ENCODE measurements around the gene IMPA2. TPM values are rescaled to one million over a fixed set of nuclear protein-coding genes. Genes with fewer than 3 reads are reported as not detected.
A peak's percentile ranks its signal among the peaks of the same experiment; 100 is the strongest.
"Not testable (repeated sequence)": the region's sequence is repeated elsewhere in the genome, so short reads cannot be mapped to it uniquely, and the experiment has no call there.

IMPA2 gene
- total RNA-seq, 1 experiment from 2014 or later: 37.6 TPM

DNA sequence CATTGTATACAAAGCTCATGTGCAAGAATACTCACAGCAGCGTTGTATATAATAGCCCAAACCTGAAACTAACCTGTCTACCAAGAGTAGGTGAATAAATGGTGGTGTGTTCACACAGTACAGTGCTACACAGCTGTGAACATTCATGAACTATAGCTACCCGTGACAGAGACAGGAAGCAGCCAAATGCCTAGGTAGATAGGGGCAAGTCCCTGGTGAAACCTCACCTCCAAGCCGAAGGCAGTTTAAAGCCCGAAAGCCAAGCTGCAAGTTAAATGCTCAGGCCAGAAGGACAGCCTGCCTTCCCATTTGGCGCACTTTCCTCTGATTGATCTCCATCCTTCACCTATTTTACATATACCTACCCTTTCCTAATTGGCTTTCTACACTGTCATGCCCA lies 36.5 kb upstream of the IMPA2 start:
- ATAC-seq (no peak), DNase-seq (ENCODE audit: low read depth, low spot score) (no peak)
- H3K9me3 ChIP-seq (ENCODE audit: control insufficient read depth, insufficient read depth, low read depth, low read length): no peaks in the 10 kb centered on the region
- TF ChIP-seq POLR2AphosphoS5 (IDR thresholded peaks at IDR 0.05; ENCODE audit: low read depth, low read length): no peak
- TF ChIP-seq, protein P1, sequence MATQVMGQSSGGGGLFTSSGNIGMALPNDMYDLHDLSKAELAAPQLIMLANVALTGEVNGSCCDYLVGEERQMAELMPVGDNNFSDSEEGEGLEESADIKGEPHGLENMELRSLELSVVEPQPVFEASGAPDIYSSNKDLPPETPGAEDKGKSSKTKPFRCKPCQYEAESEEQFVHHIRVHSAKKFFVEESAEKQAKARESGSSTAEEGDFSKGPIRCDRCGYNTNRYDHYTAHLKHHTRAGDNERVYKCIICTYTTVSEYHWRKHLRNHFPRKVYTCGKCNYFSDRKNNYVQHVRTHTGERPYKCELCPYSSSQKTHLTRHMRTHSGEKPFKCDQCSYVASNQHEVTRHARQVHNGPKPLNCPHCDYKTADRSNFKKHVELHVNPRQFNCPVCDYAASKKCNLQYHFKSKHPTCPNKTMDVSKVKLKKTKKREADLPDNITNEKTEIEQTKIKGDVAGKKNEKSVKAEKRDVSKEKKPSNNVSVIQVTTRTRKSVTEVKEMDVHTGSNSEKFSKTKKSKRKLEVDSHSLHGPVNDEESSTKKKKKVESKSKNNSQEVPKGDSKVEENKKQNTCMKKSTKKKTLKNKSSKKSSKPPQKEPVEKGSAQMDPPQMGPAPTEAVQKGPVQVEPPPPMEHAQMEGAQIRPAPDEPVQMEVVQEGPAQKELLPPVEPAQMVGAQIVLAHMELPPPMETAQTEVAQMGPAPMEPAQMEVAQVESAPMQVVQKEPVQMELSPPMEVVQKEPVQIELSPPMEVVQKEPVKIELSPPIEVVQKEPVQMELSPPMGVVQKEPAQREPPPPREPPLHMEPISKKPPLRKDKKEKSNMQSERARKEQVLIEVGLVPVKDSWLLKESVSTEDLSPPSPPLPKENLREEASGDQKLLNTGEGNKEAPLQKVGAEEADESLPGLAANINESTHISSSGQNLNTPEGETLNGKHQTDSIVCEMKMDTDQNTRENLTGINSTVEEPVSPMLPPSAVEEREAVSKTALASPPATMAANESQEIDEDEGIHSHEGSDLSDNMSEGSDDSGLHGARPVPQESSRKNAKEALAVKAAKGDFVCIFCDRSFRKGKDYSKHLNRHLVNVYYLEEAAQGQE (IDR thresholded peaks at IDR 0.05; ENCODE audit: insufficient read depth in 1 of 2, low read depth in 2 of 2, low read length in 1 of 2): no peak
- TF ChIP-seq, protein P2, sequence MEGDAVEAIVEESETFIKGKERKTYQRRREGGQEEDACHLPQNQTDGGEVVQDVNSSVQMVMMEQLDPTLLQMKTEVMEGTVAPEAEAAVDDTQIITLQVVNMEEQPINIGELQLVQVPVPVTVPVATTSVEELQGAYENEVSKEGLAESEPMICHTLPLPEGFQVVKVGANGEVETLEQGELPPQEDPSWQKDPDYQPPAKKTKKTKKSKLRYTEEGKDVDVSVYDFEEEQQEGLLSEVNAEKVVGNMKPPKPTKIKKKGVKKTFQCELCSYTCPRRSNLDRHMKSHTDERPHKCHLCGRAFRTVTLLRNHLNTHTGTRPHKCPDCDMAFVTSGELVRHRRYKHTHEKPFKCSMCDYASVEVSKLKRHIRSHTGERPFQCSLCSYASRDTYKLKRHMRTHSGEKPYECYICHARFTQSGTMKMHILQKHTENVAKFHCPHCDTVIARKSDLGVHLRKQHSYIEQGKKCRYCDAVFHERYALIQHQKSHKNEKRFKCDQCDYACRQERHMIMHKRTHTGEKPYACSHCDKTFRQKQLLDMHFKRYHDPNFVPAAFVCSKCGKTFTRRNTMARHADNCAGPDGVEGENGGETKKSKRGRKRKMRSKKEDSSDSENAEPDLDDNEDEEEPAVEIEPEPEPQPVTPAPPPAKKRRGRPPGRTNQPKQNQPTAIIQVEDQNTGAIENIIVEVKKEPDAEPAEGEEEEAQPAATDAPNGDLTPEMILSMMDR (IDR thresholded peaks at IDR 0.05): no peak
- TF ChIP-seq SIN3A (IDR thresholded peaks at IDR 0.05; ENCODE audit: borderline replicate concordance, insufficient read depth, low read depth, low read length): no peak
- no peak for TF ChIP-seq TCF7L2 (IDR thresholded peaks at IDR 0.05; ENCODE audit: low read depth, low read length)
- in situ Hi-C loops (cut with HindIII; ENCODE audit: low pct_unique_long_range_greater_than_20kb, low sequenced_read_pairs) (no loop called here), intact Hi-C loops (cut with micrococcal nuclease; ENCODE audit: unreplicated experiment) (no loop called here)
- no peak overlapping the region for H3K4me3 ChIP-seq (ENCODE audit: low read depth in 2 of 2, low read length in 2 of 2)
- no TSS peak for BruUV-seq (replicated peaks)
- CTCF ChIA-PET: interaction anchor here (0.6 kb wide), 1 partner anchor 18 kb away, joined by 5 read pairs; no protein-coding TSS in a partner anchor
- no peaks in the 10 kb centered on the region for H3K27me3 ChIP-seq (ENCODE audit: control insufficient read depth, insufficient read depth, low read length)
- H3K4me1 ChIP-seq (ENCODE audit: control insufficient read depth, insufficient read depth, low read length): peaks cover 19% of the 10 kb centered on the region
- no peak overlapping the region for H3K27ac ChIP-seq (ENCODE audit: low read length)
- H3K36me3 ChIP-seq (ENCODE audit: control insufficient read depth, insufficient read depth, low read length): no peaks in the 10 kb centered on the region
- POLR2A ChIA-PET: no interaction called here

DNA sequence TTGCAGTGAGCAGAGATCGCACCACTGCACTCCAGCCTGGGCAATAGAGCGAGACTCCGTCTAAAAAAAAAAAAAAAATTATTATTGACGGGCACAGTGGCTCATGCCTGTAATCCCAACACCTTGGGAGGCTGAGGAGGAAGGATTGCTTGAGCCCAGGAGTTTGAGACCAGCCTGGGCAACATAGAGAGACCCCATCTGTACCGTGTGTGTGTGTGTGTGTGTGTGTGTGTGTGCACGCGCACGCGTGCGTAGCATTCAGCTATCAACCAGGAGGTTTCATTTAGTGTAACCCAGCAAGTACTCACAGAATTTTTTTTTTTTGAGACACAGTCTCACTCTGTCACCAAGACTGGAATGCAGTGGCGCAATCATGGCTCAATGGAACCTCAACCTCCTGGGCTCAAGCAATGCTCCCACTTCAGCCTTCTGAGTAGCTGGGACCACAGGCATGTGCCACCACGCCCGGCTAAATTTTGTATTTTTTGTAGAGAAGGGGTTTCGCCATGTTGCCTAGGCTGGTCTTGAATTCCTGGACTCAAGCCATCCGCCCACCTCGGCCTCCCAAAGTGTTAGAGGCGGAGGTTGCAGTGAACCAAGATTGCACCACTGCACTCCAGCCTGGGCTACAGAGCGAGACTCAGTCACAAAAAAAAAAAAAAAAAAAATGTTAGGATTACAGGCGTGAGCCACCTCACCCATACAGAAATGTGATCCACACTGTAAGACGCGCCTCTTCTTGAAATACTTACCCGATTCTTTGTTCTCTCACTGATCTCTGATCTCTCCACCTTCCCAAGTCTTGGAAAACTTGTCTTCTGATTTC lies 35.3 kb upstream of the IMPA2 start:
- H3K4me3 ChIP-seq (ENCODE audit: low read depth in 2 of 2, low read length in 2 of 2); in situ Hi-C loops (cut with HindIII; ENCODE audit: low pct_unique_long_range_greater_than_20kb, low sequenced_read_pairs); DNase-seq (ENCODE audit: low read depth, low spot score); intact Hi-C loops (cut with micrococcal nuclease; ENCODE audit: unreplicated experiment); H3K9me3 ChIP-seq (ENCODE audit: control insufficient read depth, insufficient read depth, low read depth, low read length); CTCF ChIA-PET; BruUV-seq (replicated peaks); H3K27me3 ChIP-seq (ENCODE audit: control insufficient read depth, insufficient read depth, low read length); H3K36me3 ChIP-seq (ENCODE audit: control insufficient read depth, insufficient read depth, low read length); ATAC-seq: not testable (repeated sequence)
- H3K4me1 ChIP-seq (ENCODE audit: control insufficient read depth, insufficient read depth, low read length): peaks cover 19% of the 10 kb centered on the region
- peak overlapping the region; percentile 81 for H3K27ac ChIP-seq (ENCODE audit: low read length)
- POLR2A ChIA-PET: interaction anchor here (0.6 to 1.4 kb wide), 2 partner anchors 9 to 35 kb away, joined by 6 to 8 read pairs; partner anchors contain the start of gene IMPA2

DNA sequence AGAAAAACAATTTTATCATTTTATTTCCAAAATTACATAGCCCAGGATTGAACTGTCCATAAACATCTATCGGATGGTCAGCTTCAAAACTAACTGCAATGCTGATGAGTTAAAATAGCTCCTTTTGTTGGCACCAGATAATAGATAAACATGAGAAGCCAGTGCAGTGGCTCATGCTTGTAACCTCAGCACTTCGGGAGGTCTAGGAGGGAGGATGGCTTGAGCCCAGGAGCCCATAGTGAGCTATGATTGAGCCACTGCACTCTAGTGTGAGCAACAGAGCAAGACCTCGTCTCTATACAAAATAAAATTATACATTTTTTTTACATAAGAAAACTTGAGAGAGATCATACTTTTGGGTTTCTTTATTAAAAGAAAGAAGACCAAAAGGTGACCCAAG lies 34.6 kb upstream of the IMPA2 start:
- intact Hi-C loops (cut with micrococcal nuclease; ENCODE audit: unreplicated experiment): no loop called here
- Histone ChIP-seq H3K9me3 (ENCODE audit: control insufficient read depth, insufficient read depth, low read depth, low read length) (no peaks in the 10 kb centered on the region), H3K27me3 (ENCODE audit: control insufficient read depth, insufficient read depth, low read length) (no peaks in the 10 kb centered on the region), H3K27ac (ENCODE audit: low read length) (peak overlapping the region; percentile 81), H3K36me3 (ENCODE audit: control insufficient read depth, insufficient read depth, low read length) (no peaks in the 10 kb centered on the region), H3K4me1 (ENCODE audit: control insufficient read depth, insufficient read depth, low read length) (peaks cover 20% of the 10 kb centered on the region), H3K4me3 (ENCODE audit: low read depth in 2 of 2, low read length in 2 of 2) (peak overlapping the region; percentile 39 to 65; a peak in 3 of 4 replicates)
- ATAC-seq (peak; percentile 66), DNase-seq (ENCODE audit: low read depth, low spot score) (no peak)
- ChIA-PET POLR2A (interaction anchor here (0.6 to 1.4 kb wide), 2 partner anchors 9 to 34 kb away, joined by 6 to 8 read pairs; partner anchors contain the start of gene IMPA2), CTCF (no interaction called here)
- TF ChIP-seq, protein P1 (IDR thresholded peaks at IDR 0.05; ENCODE audit: insufficient read depth in 1 of 2, low read depth in 2 of 2, low read length in 1 of 2): no peak
- TF ChIP-seq, protein P2 (IDR thresholded peaks at IDR 0.05): no peak
- TF ChIP-seq POLR2AphosphoS5 (IDR thresholded peaks at IDR 0.05; ENCODE audit: low read depth, low read length) (no peak), TCF7L2 (IDR thresholded peaks at IDR 0.05; ENCODE audit: low read depth, low read length) (no peak), SIN3A (IDR thresholded peaks at IDR 0.05; ENCODE audit: borderline replicate concordance, insufficient read depth, low read depth, low read length) (no peak)
- in situ Hi-C loops (cut with HindIII; ENCODE audit: low pct_unique_long_range_greater_than_20kb, low sequenced_read_pairs): no loop called here
- no TSS peak for BruUV-seq (replicated peaks)
